ENCODE measurements around the gene PDRG1. TPM values are rescaled to one million over a fixed set of nuclear protein-coding genes. Genes with fewer than 3 reads are reported as not detected.
A peak's percentile ranks its signal among the peaks of the same experiment; 100 is the strongest.

Gene PDRG1
- polyA plus RNA-seq, 1 of the 3 experiments (the other 2 are of a cell fraction): 18.9 TPM

DNA sequence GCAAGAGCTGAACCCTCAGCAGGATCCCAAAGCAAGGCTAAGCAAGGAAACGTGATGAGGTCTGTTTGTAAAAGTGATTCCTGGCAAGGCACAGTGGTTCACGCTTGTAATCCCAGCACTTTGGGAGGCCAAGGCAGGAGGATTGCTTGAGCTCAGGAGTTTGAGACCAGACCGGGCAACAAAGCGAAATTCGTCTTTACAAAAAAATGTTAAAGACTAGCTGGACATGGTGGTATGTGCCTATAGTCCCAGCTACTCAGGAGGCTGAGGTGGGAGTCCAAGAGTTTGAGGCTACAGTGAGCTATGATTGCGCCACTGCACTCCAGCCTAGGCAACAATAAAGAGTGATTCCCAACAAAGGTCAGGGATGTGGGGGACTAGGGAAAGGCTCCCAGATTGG, 12.0 kb upstream of the PDRG1 start:
- H3K4me2 ChIP-seq: no peak overlapping the region
- no peaks in the 10 kb centered on the region for H3K9me3 ChIP-seq
- H3K36me3 ChIP-seq (replicated peaks in 1 of 2; ENCODE audit: control insufficient read depth in 1 of 2, insufficient read depth in 2 of 2, low read length in 1 of 2): no peaks in the 10 kb centered on the region
- TF ChIP-seq, protein P1, sequence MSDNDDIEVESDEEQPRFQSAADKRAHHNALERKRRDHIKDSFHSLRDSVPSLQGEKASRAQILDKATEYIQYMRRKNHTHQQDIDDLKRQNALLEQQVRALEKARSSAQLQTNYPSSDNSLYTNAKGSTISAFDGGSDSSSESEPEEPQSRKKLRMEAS (IDR thresholded peaks at IDR 0.05; ENCODE audit: low read depth): no peak
- CTCF ChIA-PET: interaction anchor here (0.8 to 7.9 kb wide), 7 partner anchors 11 to 141 kb away, joined by 3 to 47 read pairs (median 6); partner anchors contain the start of gene PDRG1
- peaks cover 0 to 16% of the 10 kb centered on the region in 2 experiments; a peak in 1 of 4 replicates for H3K4me1 ChIP-seq (ENCODE audit: control insufficient read depth in 1 of 2, insufficient read depth in 2 of 2, low read depth in 1 of 2, low read length in 1 of 2)
- no peak overlapping the region for H3K9ac ChIP-seq
- H3K4me3 ChIP-seq (ENCODE audit: low read depth in 2 of 2, low read length in 1 of 2): no peak overlapping the region
- no peaks in the 10 kb centered on the region for H3K79me2 ChIP-seq (ENCODE audit: insufficient read depth)
- H3K27ac ChIP-seq (ENCODE audit: low read depth in 2 of 2, low read length in 1 of 2): no peak overlapping the region
- no peaks in the 10 kb centered on the region for H3F3A ChIP-seq (replicated peaks; ENCODE audit: insufficient read depth)
- DNase-seq: no peak
- H3K9me2 ChIP-seq: no peaks in the 10 kb centered on the region
- no peak overlapping the region for H2AFZ ChIP-seq (ENCODE audit: low read depth)
- POLR2A ChIA-PET: interaction anchor here (1.7 kb wide), 1 partner anchor 12 kb away, joined by 6 read pairs; the partner anchor contains the start of gene PDRG1
- peaks cover 43% of the 10 kb centered on the region for H3K27me3 ChIP-seq (ENCODE audit: insufficient read depth)
- no peaks in the 10 kb centered on the region for H4K20me1 ChIP-seq (ENCODE audit: insufficient read depth)
- 24% methylated on average over 5 of the region's 6 CpGs for WGBS (ENCODE audit: low lambda C conversion rate)

DNA sequence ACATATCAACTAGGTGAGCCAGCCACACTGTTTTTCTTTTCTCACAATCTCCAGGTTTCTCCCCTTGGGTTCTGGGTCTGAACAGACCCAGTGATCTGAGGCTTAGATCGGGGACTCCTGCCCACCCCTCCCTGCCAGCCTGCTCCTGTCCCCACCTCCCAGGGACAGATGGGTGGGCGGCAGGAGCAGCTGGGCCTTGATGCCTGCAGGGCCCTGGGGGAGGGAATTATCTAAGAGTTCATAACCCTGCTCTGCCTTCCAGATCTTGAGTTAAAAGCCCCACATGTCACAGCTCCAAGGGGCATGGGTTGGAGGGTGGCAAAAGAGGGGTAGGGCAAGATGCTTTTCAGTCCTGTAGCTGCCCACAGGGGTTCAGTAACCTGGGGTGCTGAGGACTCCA, 10.9 kb upstream of the PDRG1 start:
- ChIA-PET CTCF (interaction anchor here (1.2 to 7.9 kb wide), 5 partner anchors 10 to 140 kb away, joined by 3 to 47 read pairs (median 6); partner anchors contain the start of gene PDRG1), POLR2A (interaction anchor here (1.7 kb wide), 1 partner anchor 11 kb away, joined by 6 read pairs; the partner anchor contains the start of gene PDRG1)
- Histone ChIP-seq H3K27ac (ENCODE audit: low read depth in 2 of 2, low read length in 1 of 2) (no peak overlapping the region), H4K20me1 (ENCODE audit: insufficient read depth) (no peaks in the 10 kb centered on the region), H3K9ac (no peak overlapping the region), H3K27me3 (ENCODE audit: insufficient read depth) (peaks cover 49% of the 10 kb centered on the region), H3K4me1 (ENCODE audit: control insufficient read depth in 1 of 2, insufficient read depth in 2 of 2, low read depth in 1 of 2, low read length in 1 of 2) (peaks cover 0 to 16% of the 10 kb centered on the region in 2 experiments; a peak in 1 of 4 replicates), H3F3A (replicated peaks; ENCODE audit: insufficient read depth) (no peaks in the 10 kb centered on the region), H3K4me3 (ENCODE audit: low read depth in 2 of 2, low read length in 1 of 2) (no peak overlapping the region), H3K79me2 (ENCODE audit: insufficient read depth) (no peaks in the 10 kb centered on the region), H3K36me3 (replicated peaks in 1 of 2; ENCODE audit: control insufficient read depth in 1 of 2, insufficient read depth in 2 of 2, low read length in 1 of 2) (no peaks in the 10 kb centered on the region), H3K4me2 (no peak overlapping the region), H3K9me2 (no peaks in the 10 kb centered on the region), H3K9me3 (no peaks in the 10 kb centered on the region), H2AFZ (ENCODE audit: low read depth) (no peak overlapping the region)
- 4% methylated on average over 2 of the region's 2 CpGs for WGBS (ENCODE audit: low lambda C conversion rate)
- peak; percentile 48 for DNase-seq
- no peak for TF ChIP-seq RAD21 (IDR thresholded peaks at IDR 0.05; ENCODE audit: low read length)
- TF ChIP-seq GABPA (IDR thresholded peaks at IDR 0.05; ENCODE audit: low read depth): no peak
- TF ChIP-seq, protein P2, sequence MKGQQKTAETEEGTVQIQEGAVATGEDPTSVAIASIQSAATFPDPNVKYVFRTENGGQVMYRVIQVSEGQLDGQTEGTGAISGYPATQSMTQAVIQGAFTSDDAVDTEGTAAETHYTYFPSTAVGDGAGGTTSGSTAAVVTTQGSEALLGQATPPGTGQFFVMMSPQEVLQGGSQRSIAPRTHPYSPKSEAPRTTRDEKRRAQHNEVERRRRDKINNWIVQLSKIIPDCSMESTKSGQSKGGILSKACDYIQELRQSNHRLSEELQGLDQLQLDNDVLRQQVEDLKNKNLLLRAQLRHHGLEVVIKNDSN (IDR thresholded peaks at IDR 0.05; ENCODE audit: borderline replicate concordance, low read depth): no peak
- TF ChIP-seq ELF1 (IDR thresholded peaks at IDR 0.05): no peak
- no peak for TF ChIP-seq RFX5 (IDR thresholded peaks at IDR 0.05; ENCODE audit: low read length)
- TF ChIP-seq NRF1 (IDR thresholded peaks at IDR 0.05; ENCODE audit: low read depth, low read length): no peak
- TF ChIP-seq YY1 (IDR thresholded peaks at IDR 0.05; ENCODE audit: low read depth): no peak
- TF ChIP-seq, protein P3, sequence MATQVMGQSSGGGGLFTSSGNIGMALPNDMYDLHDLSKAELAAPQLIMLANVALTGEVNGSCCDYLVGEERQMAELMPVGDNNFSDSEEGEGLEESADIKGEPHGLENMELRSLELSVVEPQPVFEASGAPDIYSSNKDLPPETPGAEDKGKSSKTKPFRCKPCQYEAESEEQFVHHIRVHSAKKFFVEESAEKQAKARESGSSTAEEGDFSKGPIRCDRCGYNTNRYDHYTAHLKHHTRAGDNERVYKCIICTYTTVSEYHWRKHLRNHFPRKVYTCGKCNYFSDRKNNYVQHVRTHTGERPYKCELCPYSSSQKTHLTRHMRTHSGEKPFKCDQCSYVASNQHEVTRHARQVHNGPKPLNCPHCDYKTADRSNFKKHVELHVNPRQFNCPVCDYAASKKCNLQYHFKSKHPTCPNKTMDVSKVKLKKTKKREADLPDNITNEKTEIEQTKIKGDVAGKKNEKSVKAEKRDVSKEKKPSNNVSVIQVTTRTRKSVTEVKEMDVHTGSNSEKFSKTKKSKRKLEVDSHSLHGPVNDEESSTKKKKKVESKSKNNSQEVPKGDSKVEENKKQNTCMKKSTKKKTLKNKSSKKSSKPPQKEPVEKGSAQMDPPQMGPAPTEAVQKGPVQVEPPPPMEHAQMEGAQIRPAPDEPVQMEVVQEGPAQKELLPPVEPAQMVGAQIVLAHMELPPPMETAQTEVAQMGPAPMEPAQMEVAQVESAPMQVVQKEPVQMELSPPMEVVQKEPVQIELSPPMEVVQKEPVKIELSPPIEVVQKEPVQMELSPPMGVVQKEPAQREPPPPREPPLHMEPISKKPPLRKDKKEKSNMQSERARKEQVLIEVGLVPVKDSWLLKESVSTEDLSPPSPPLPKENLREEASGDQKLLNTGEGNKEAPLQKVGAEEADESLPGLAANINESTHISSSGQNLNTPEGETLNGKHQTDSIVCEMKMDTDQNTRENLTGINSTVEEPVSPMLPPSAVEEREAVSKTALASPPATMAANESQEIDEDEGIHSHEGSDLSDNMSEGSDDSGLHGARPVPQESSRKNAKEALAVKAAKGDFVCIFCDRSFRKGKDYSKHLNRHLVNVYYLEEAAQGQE (IDR thresholded peaks at IDR 0.05; ENCODE audit: low read depth, low read length): no peak
- TF ChIP-seq, protein P4, sequence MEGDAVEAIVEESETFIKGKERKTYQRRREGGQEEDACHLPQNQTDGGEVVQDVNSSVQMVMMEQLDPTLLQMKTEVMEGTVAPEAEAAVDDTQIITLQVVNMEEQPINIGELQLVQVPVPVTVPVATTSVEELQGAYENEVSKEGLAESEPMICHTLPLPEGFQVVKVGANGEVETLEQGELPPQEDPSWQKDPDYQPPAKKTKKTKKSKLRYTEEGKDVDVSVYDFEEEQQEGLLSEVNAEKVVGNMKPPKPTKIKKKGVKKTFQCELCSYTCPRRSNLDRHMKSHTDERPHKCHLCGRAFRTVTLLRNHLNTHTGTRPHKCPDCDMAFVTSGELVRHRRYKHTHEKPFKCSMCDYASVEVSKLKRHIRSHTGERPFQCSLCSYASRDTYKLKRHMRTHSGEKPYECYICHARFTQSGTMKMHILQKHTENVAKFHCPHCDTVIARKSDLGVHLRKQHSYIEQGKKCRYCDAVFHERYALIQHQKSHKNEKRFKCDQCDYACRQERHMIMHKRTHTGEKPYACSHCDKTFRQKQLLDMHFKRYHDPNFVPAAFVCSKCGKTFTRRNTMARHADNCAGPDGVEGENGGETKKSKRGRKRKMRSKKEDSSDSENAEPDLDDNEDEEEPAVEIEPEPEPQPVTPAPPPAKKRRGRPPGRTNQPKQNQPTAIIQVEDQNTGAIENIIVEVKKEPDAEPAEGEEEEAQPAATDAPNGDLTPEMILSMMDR (IDR thresholded peaks at IDR 0.05): no peak

Data from SK-N-SH (cell line).